T-helper 2 cell treated with Interferon-gamma antibody and Interleukin-4, amounts not matched to agents 5 μg/mL and 100 μg/mL, for 36 hours (primary cell): ENCODE measurements around the gene IL1R1.

Experiments used
- DNase-seq: peaks from one replicate; pipeline ENCODE4 v3.0.0; 2021; ENCODE audit warnings: low spot score
- H3K27ac Mint-ChIP-seq: one replicate; pipeline ENCODE4 v1.8.0; 2021; ENCODE audit warnings: mild to moderate bottlenecking, mixed read lengths
- H3K27me3 Mint-ChIP-seq: one replicate; pipeline ENCODE4 v1.8.0; 2021; ENCODE audit warnings: low read depth, mixed read lengths
- H3K36me3 Mint-ChIP-seq: one replicate; pipeline ENCODE4 v1.8.0; 2021; ENCODE audit warnings: low read depth, mixed read lengths
- H3K4me1 Mint-ChIP-seq: one replicate; pipeline ENCODE4 v1.8.0; 2021; ENCODE audit warnings: low read depth, mixed read lengths
- H3K4me3 Mint-ChIP-seq: one replicate; pipeline ENCODE4 v1.8.0; 2022; ENCODE audit warnings: mild to moderate bottlenecking, moderate library complexity, mixed read lengths
- H3K9me3 Mint-ChIP-seq: one replicate; pipeline ENCODE4 v1.8.0; 2021; ENCODE audit warnings: mixed read lengths

Gene IL1R1

DNA sequence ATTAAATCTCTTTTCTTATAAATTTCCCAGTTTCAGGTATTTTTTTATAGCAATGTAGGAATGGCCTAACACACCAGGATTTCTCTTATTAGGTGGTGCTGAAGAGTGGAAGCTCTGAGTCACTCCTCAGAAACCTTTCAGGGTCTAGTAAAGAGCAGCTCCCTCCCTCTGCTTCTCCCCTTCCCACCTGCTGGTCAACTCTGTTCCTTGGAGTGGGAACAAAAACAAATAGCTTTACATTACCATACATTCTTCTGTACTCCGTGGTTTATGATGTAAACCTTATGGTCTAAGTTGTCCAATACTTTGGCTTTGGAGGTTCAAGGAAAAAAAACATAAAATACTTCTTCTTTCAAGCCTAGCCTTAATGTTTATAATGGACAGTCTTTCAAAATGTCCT is 2.7 kb upstream of the IL1R1 start:
- Mint-ChIP-seq H3K27ac (no peak overlapping the region), H3K4me1 (peaks cover 18% of the 10 kb centered on the region), H3K4me3 (no peak overlapping the region), H3K9me3 (peaks cover 26% of the 10 kb centered on the region), H3K27me3 (peaks cover 38% of the 10 kb centered on the region), H3K36me3 (peaks cover 11% of the 10 kb centered on the region)
- no peak for DNase-seq

DNA sequence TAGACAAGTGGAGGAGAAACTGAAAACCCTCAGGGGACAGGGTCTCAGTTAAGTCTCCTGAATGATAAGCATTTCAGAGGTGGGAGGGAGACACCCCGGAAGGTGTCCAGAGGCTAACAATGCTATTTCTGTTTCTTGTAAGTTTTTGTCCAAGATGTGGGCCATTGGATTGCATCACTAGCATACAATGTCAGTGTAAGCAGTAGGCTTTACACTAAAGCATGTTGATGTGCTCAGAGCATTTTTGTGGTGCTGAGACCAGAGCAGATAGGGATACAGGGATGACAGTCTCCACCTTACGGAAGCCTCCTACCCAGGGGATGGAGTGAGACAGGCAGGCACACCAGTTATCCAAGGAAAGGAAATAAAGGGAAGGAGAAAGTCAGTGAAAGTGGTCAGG is 2.2 kb upstream of the IL1R1 start:
- peaks cover 18% of the 10 kb centered on the region for H3K4me1 Mint-ChIP-seq
- H3K27ac Mint-ChIP-seq = no peak overlapping the region
- DNase-seq = no peak
- peaks cover 30% of the 10 kb centered on the region for H3K9me3 Mint-ChIP-seq
- no peak overlapping the region for H3K4me3 Mint-ChIP-seq
- peaks cover 11% of the 10 kb centered on the region for H3K36me3 Mint-ChIP-seq
- H3K27me3 Mint-ChIP-seq = peaks cover 38% of the 10 kb centered on the region

DNA sequence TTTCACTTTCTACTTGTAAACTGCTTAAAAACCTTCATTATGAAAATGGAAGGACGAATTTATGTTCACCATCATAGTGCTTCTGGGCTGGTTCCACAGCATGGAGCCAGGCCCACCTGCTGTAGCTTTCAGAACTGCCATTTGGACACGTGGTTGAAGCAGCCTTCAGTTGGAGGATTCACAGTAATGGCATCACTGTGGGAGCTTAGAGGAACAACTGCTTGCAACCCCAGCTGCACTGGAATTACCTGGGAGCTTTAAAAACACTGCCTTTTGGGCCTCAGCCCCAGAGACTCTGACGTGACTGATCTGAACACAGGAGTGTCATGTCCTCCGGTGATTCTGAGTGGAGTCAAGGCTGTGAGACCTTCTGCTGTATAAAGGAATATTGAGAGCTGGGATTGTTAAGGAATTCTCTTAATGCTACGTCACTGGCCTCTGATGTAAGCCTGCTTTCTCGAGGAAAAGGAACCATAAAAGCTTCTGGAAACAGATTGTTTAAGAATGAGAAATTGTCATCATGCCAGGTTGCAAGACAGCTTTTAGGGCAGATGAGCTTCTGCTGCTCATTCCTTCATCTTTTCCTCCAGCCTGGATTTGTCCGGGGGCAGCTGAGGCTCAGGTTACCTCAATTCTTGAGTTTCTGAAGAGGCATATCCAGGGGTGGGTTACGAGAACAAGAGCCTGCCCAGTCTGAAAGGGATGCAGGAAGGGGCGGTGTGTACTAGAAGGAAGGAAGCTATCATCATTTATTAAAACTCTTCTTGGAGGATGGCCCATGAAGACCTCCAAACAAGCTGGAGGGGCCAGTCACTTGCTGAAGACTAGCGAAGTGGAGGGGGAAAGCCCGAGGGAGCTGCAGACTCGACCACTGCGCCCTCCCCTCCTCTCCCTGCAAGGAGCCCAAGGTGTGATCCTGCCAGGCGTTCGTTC is 1.3 kb upstream of the IL1R1 start:
- Mint-ChIP-seq H3K4me3 (no peak overlapping the region), H3K36me3 (peaks cover 11% of the 10 kb centered on the region), H3K9me3 (peaks cover 36% of the 10 kb centered on the region), H3K27ac (no peak overlapping the region), H3K4me1 (peaks cover 18% of the 10 kb centered on the region), H3K27me3 (peaks cover 38% of the 10 kb centered on the region)
- no peak for DNase-seq

DNA sequence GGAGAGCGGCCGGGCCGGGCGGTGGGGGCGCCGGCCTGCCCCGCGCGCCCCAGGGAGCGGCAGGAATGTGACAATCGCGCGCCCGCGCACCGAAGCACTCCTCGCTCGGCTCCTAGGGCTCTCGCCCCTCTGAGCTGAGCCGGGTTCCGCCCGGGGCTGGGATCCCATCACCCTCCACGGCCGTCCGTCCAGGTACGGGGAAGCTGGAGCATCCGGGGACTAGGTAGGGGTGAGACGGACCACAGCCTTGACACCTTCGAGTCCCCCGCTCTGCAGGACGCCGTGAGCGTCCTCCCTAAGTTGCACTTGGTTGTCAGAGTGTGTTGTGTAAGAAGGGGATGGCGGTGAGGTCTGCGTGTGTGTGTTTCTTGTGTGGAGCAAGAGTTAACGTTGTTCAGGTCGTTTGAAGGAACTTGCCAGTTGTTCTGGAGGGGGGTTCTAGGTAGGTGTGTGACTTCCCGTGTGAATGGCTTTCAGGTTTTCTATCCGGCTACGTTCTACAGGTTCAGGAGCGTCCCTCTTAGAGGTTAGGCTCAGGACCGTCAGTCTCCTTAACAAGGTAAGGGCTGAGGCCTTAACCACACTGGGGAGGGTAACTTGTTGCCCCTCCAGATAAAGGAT is 393 bp downstream of the IL1R1 start:
- peaks cover 38% of the 10 kb centered on the region for H3K27me3 Mint-ChIP-seq

DNA sequence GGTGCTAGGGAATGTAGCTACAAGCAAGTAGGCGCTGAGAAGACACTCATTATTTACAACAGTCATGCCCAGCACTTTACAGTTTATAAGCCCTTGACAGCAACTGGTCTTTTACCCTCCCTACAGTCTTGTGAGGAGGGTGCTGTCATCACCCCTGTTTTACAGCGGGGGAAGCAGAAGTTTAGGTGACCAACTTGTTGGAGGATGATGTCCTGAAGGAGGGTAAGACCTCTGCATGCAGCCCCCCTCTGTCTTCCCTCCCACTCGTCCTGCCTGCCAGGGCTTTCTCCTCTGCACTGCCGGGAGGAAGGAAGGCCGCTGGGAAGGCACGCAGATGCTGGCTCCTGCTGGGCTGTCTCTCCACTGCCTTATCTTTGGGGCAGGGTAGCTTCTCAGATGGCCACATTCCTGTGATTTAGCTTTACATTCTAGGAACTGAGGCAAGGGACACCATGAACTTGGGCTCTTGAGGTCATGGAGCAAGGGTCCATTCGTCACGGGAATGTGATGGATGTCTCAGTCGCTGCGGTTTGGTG is 972 bp downstream of the IL1R1 start:
- DNase-seq = no peak
- peaks cover 10% of the 10 kb centered on the region for H3K36me3 Mint-ChIP-seq
- peaks cover 38% of the 10 kb centered on the region for H3K27me3 Mint-ChIP-seq
- peaks cover 5% of the 10 kb centered on the region for H3K4me1 Mint-ChIP-seq
- no peak overlapping the region for H3K27ac Mint-ChIP-seq
- peaks cover 51% of the 10 kb centered on the region for H3K9me3 Mint-ChIP-seq
- H3K4me3 Mint-ChIP-seq = peak overlapping the region; percentile 57

More for the DNA sequence above, 393 bp downstream of the IL1R1 start:
- Mint-ChIP-seq H3K27ac (no peak overlapping the region), H3K36me3 (peaks cover 10% of the 10 kb centered on the region), H3K4me1 (peaks cover 8% of the 10 kb centered on the region), H3K4me3 (peak overlapping the region; percentile 57), H3K9me3 (peaks cover 45% of the 10 kb centered on the region)
- no peak for DNase-seq

DNA sequence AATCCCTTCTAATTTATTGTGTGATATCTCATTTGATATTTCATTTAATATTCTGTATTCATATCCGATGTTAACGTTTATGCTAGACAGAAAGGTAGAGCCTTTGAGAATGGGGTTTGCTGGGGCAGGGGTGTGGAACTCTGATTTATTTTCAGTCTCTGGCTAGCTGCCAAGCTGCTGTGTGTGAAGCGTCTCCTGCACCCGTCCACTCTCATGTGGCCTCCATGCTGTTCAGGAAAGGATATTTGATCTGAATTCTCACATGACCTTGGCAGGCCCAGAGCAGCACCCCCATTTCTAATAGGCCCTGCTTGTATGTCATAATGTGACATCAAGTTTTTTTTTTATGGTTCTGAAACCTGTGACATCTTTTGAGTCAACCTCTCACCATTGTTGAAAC is 1.6 kb downstream of the IL1R1 start:
- Mint-ChIP-seq H3K36me3 (peaks cover 10% of the 10 kb centered on the region), H3K4me1 (peaks cover 4% of the 10 kb centered on the region), H3K9me3 (peaks cover 57% of the 10 kb centered on the region)

DNA sequence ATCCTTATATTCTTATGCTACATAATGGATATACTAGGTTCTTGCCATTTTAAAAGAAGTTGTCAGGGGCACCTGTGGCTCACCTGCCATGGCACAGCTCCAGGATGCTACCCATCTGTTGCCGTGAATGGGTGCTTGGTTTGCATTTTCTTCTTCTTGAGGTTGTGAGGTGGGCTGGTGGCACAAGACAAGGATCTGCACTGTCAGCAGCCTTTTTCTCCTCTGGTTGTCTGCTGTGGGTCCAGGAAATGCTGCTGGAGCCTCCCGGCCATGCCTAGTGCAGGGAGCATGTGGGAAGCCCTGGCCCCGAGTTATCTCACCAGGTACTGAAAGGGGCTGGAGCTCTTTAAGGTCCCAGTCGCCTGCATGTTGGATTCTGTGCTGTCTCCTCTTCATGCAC is 2.6 kb downstream of the IL1R1 start:
- Mint-ChIP-seq H3K27ac (no peak overlapping the region), H3K4me1 (peaks cover 4% of the 10 kb centered on the region), H3K9me3 (peaks cover 59% of the 10 kb centered on the region), H3K27me3 (peaks cover 34% of the 10 kb centered on the region), H3K36me3 (peaks cover 10% of the 10 kb centered on the region), H3K4me3 (no peak overlapping the region)
- no peak for DNase-seq

More for the DNA sequence above, 1.6 kb downstream of the IL1R1 start:
- Mint-ChIP-seq H3K4me3 (no peak overlapping the region), H3K27me3 (peaks cover 37% of the 10 kb centered on the region), H3K27ac (no peak overlapping the region)
- DNase-seq = no peak

DNA sequence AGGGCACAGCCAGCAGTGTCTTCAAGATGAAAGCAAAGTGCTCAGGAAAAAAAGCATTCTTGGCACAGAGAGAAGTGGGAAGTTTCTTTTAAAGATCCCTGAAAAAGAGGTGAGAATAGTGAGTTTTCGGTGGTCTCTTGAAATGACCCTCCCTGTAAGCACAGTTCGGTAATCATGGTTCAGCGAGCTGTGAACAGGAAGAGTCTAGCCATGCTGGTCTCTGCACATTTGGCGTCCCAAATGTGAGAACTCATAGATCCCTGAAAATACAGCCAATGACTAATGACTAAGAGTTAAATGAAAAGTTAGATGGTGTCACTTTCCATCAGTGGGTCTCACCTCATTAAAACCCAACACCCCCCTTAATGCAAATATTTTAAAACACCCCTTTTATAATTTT is 3.4 kb downstream of the IL1R1 start:
- H3K9me3 Mint-ChIP-seq = peaks cover 67% of the 10 kb centered on the region
- no peak overlapping the region for H3K27ac Mint-ChIP-seq
- H3K4me3 Mint-ChIP-seq = no peak overlapping the region
- peaks cover 4% of the 10 kb centered on the region for H3K4me1 Mint-ChIP-seq
- H3K27me3 Mint-ChIP-seq = peaks cover 27% of the 10 kb centered on the region
- no peak for DNase-seq
- peaks cover 7% of the 10 kb centered on the region for H3K36me3 Mint-ChIP-seq

DNA sequence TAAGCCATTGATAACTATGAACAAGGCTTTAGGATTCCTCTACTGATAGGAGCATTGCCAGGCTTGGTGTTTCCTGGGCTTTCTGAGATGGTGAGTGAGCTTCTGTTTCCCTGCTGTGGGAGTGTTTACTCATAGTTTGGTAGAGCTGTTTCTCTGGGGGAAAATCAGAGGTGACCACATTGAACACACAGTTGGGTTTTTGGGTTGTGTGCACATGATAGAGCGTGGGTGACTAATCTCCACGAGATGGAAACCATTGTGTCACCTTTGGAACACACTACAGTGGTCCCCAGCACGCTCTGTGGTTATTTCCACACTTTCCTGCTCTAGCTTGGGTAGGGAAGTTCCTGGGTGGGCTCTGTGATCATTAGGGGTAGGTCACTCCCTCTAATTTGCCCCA is 5.4 kb downstream of the IL1R1 start:
- H3K36me3 Mint-ChIP-seq = peaks cover 3% of the 10 kb centered on the region
- H3K9me3 Mint-ChIP-seq = peaks cover 76% of the 10 kb centered on the region
- H3K27me3 Mint-ChIP-seq = peaks cover 11% of the 10 kb centered on the region
- peak; percentile 56 for DNase-seq
- H3K4me3 Mint-ChIP-seq = no peak overlapping the region
- H3K27ac Mint-ChIP-seq = no peak overlapping the region
- peaks cover 3% of the 10 kb centered on the region for H3K4me1 Mint-ChIP-seq

DNA sequence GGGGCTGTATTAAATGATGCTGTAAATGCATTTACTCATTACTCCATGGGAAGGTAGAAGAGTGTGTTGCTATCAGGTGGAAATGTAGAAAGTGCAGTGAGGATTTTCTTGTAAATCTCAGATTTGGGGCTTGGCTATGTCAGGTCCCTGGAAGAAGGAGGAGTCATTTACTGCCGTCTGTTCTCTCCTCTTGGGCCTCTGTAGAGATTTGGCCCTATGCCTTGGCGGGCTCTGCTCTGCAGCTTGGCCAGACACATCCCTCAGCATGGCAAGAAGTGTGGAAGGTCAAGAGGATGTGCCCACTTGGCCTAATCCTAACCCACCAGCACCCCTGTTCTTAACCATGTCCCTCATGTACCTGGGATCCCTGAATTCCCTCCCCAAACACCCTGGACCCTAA is 6.7 kb downstream of the IL1R1 start:
- Mint-ChIP-seq H3K36me3 (no peaks in the 10 kb centered on the region), H3K27ac (no peak overlapping the region), H3K4me1 (no peaks in the 10 kb centered on the region), H3K4me3 (no peak overlapping the region), H3K9me3 (peaks cover 64% of the 10 kb centered on the region), H3K27me3 (no peaks in the 10 kb centered on the region)
- no peak for DNase-seq

DNA sequence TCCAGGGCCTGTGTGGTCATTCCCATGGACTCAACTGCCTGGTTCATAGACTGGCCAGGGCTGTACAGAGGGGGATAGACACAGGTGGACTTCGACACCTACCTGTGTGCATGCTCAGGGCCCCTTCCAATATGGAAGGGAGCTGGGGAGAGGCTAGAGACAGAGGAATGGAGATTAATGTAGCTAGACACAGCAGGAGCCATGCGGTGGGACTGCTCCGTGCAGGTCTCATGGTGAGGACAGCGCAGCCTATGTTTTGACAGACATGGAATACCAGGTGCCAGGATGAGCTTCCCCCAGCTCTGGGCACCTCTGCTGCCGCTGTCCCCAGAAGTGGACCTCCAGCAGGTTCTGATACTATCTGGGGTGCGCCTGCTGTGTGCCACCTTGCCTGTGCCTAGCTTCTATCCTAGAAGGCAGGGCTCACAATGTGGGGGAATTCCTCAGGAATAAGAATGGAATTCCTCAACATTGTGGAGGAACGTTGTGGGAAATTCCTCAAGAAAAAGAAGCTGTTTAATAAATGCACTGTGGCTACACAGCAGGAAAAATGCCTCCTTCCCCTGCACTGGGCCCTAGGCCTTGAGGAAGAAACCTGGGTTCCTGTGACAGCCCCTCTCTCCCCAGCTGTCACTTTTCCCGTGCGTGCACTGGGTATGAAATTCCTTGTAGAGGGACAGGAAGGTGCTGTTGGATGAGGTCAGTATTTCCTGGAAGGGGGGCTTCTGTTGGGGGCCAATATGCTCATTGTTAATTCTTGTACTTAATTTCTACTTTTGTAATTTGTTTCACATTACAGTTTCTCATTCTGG is 7.3 kb downstream of the IL1R1 start:
- no peaks in the 10 kb centered on the region for H3K36me3 Mint-ChIP-seq
- peaks cover 58% of the 10 kb centered on the region for H3K9me3 Mint-ChIP-seq

DNA sequence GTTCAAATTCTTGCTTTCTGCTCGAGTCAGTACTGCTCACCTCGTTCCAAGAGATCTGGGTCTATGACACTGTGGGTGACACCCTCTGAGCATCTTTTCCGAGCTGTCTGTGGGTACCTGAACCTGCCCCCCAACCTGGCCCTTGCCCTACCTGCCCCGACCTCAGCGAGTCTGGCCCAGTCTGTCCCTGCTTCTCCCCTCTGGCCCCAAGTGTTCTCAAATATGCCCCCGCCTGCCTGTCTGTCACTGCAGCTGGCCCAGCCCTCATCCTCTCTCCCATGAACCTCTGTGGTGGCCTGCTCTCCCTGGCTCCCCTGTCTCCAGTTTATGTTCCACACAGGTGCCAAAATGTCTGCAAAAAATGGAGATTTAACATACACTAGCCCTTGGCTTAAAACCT is 11.8 kb downstream of the IL1R1 start:
- no peak for DNase-seq
- H3K4me1 Mint-ChIP-seq = no peaks in the 10 kb centered on the region
- H3K9me3 Mint-ChIP-seq = peaks cover 17% of the 10 kb centered on the region
- H3K36me3 Mint-ChIP-seq = no peaks in the 10 kb centered on the region
- H3K27ac Mint-ChIP-seq = no peak overlapping the region
- H3K27me3 Mint-ChIP-seq = no peaks in the 10 kb centered on the region
- H3K4me3 Mint-ChIP-seq = no peak overlapping the region

More for the DNA sequence above, 7.3 kb downstream of the IL1R1 start:
- H3K27me3 Mint-ChIP-seq = no peaks in the 10 kb centered on the region
- no peak overlapping the region for H3K27ac Mint-ChIP-seq
- H3K4me1 Mint-ChIP-seq = no peaks in the 10 kb centered on the region
- DNase-seq = no peak
- no peak overlapping the region for H3K4me3 Mint-ChIP-seq

DNA sequence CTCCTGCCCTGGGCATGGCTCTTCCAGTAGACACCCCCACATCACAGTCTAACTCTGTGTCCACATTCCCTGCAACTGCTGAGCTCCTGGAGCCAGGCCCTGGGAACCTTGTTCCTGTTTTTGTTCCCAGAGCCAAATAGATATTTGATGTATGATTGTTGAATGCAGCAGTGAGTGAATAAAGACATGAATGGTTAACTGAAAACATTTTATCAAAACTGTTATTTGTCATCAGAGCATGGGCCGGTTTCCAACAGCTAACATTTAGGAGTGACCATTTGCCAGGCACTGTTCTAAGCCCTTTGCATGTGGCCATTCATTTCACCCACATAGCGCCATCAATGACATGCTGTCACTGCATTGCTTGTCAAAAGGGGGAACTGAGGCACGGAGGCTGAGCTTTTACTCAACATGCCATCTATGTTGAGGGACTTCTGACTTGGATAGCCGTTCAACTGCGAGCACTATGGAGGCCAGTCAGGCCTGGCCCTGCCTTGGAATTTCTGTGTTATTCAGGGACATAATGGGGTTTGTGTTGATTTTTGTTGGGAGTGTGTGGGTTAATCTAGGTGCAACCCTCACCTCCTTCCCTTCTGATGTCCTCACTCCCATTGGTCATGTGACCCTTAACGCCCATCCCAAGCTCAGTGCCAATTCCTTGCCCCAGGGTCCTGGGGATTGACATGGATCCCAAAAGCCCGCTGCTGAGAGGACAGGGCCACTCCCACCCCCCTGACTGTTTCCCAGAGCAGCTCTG is 12.6 kb downstream of the IL1R1 start:
- Mint-ChIP-seq H3K4me3 (no peak overlapping the region), H3K9me3 (peaks cover 17% of the 10 kb centered on the region), H3K27ac (no peak overlapping the region), H3K27me3 (no peaks in the 10 kb centered on the region), H3K36me3 (no peaks in the 10 kb centered on the region), H3K4me1 (no peaks in the 10 kb centered on the region)
- no peak for DNase-seq
